ENCODE results near the gene CACNA2D1. TPM values are rescaled to one million over a fixed set of nuclear protein-coding genes. Genes with fewer than 3 reads are reported as not detected.
A peak's percentile ranks its signal among the peaks of the same experiment; 100 is the strongest.

CACNA2D1 gene
- total and polyA plus RNA-seq, 2 donors (not counting 1 experiment from before 2014, with no cell fraction given): 31.7 to 64.4 TPM

DNA sequence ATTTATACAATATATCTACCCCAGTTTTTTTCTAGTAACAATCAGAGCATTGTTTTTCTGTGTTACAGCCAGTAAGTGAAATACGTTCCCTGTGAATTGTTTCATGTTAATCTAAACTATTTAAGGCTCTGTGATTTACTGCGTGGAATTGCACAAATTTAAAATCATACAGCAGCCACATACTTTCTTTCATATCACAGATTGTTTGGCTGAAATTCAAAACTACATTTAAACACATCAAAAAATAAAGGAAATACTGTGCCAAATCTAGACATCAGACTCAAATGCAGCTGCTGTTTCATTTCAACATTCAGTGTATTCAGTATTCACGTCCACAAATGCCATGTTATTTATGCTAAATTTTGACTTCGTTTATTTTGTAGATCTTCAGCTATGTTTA is 431.1 kb downstream of the CACNA2D1 start:
- no peaks in the 10 kb centered on the region for H3K79me2 ChIP-seq (ENCODE audit: control insufficient read depth, insufficient read depth, low read length)
- peak in 1 of 2 donors; percentile 67 for DNase-seq (ENCODE audit: low read depth in 2 of 2)
- H3K27me3 ChIP-seq (ENCODE audit: control insufficient read depth, insufficient read depth, low read length): no peaks in the 10 kb centered on the region
- TF ChIP-seq, protein P1, sequence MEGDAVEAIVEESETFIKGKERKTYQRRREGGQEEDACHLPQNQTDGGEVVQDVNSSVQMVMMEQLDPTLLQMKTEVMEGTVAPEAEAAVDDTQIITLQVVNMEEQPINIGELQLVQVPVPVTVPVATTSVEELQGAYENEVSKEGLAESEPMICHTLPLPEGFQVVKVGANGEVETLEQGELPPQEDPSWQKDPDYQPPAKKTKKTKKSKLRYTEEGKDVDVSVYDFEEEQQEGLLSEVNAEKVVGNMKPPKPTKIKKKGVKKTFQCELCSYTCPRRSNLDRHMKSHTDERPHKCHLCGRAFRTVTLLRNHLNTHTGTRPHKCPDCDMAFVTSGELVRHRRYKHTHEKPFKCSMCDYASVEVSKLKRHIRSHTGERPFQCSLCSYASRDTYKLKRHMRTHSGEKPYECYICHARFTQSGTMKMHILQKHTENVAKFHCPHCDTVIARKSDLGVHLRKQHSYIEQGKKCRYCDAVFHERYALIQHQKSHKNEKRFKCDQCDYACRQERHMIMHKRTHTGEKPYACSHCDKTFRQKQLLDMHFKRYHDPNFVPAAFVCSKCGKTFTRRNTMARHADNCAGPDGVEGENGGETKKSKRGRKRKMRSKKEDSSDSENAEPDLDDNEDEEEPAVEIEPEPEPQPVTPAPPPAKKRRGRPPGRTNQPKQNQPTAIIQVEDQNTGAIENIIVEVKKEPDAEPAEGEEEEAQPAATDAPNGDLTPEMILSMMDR (conservative IDR thresholded peaks at IDR 0.05 in 1 of 2, IDR thresholded peaks at IDR 0.05 in 1 of 2; ENCODE audit: low read depth in 1 of 2, low read length in 2 of 2): no peak
- H2AFZ ChIP-seq (ENCODE audit: low read length): no peak overlapping the region
- no peak overlapping the region for H3K4me3 ChIP-seq (replicated peaks in 1 of 4; ENCODE audit: control extremely low read depth in 1 of 4, insufficient read depth in 1 of 4, low read depth in 3 of 4, low read length in 4 of 4)
- peak overlapping the region; percentile 19 for H3K4me2 ChIP-seq (ENCODE audit: extremely low read depth, insufficient read depth, low read length)
- no peaks in the 10 kb centered on the region for H3K36me3 ChIP-seq (ENCODE audit: control insufficient read depth, insufficient read depth, low read length)
- no peaks in the 10 kb centered on the region for H4K20me1 ChIP-seq (ENCODE audit: control insufficient read depth, extremely low read depth, insufficient read depth, low read length)
- H3K4me1 ChIP-seq (ENCODE audit: control insufficient read depth, extremely low read depth, insufficient read depth, low read length): peaks cover 2% of the 10 kb centered on the region
- no peak overlapping the region for H3K27ac ChIP-seq (ENCODE audit: insufficient read depth, low read length)
- H3K9me3 ChIP-seq (ENCODE audit: control insufficient read depth, insufficient read depth, low read depth, low read length): no peaks in the 10 kb centered on the region
- no peak overlapping the region for H3K9ac ChIP-seq (ENCODE audit: insufficient read depth, low read length)

DNA sequence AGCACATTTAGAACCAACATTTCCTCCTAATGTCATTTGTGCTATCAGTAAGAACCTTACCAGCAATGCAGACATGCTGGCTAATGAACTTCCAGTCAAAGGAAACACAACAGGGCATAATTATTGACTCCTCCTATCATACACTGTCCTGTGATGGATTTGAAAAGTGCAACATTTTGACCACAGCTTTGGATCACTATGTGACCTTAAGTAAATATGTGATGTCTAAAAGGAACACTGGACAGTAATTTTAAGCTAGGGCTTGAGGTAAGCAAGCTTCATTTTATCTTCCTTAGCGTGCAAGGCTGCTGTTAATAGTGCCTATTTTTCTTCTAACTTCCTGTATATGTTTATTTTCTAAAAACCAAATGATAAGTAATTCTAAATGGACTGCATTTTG is 433.2 kb downstream of the CACNA2D1 start:
- no peaks in the 10 kb centered on the region for H3K27me3 ChIP-seq (ENCODE audit: control insufficient read depth, insufficient read depth, low read length)
- H3K9me3 ChIP-seq (ENCODE audit: control insufficient read depth, insufficient read depth, low read depth, low read length): no peaks in the 10 kb centered on the region
- no peak for DNase-seq (ENCODE audit: low read depth in 2 of 2)
- H3K79me2 ChIP-seq (ENCODE audit: control insufficient read depth, insufficient read depth, low read length): no peaks in the 10 kb centered on the region
- H3K36me3 ChIP-seq (ENCODE audit: control insufficient read depth, insufficient read depth, low read length): no peaks in the 10 kb centered on the region
- no peak overlapping the region for H2AFZ ChIP-seq (ENCODE audit: low read length)
- no peak overlapping the region for H3K4me3 ChIP-seq (replicated peaks in 1 of 4; ENCODE audit: control extremely low read depth in 1 of 4, insufficient read depth in 1 of 4, low read depth in 3 of 4, low read length in 4 of 4)
- H3K9ac ChIP-seq (ENCODE audit: insufficient read depth, low read length): no peak overlapping the region
- TF ChIP-seq, protein P1 (conservative IDR thresholded peaks at IDR 0.05 in 1 of 2, IDR thresholded peaks at IDR 0.05 in 1 of 2; ENCODE audit: low read depth in 1 of 2, low read length in 2 of 2): no peak
- no peak for TF ChIP-seq EZH2 (IDR thresholded peaks at IDR 0.05; ENCODE audit: low read length, missing control alignments)
- H3K4me2 ChIP-seq (ENCODE audit: extremely low read depth, insufficient read depth, low read length): no peak overlapping the region
- no peaks in the 10 kb centered on the region for H4K20me1 ChIP-seq (ENCODE audit: control insufficient read depth, extremely low read depth, insufficient read depth, low read length)
- no peaks in the 10 kb centered on the region for H3K4me1 ChIP-seq (ENCODE audit: control insufficient read depth, extremely low read depth, insufficient read depth, low read length)
- no peak overlapping the region for H3K27ac ChIP-seq (ENCODE audit: insufficient read depth, low read length)

DNA sequence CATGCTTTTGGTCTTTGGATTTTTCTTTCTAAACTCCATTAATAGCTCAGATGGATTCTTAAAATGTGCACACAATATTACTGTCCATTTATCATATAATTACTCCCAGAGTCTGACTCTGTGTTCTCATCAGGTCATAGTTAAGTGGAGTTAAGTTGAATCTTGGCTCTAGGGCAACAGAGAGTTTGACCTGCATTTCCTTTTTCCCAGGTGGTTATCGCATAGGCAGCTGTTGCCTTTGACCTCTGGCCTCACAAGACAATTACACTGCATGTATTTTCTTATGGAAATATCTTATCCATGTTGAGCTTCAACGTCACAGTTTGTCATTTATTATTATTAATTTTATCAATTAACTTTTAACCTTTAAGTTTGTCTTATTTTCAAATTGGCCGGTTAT is 436.3 kb downstream of the CACNA2D1 start:
- H3K4me3 ChIP-seq (replicated peaks in 1 of 4; ENCODE audit: control extremely low read depth in 1 of 4, insufficient read depth in 1 of 4, low read depth in 3 of 4, low read length in 4 of 4): no peak overlapping the region

More for the DNA sequence above, 436.3 kb downstream of the CACNA2D1 start:
- no peaks in the 10 kb centered on the region for H3K9me3 ChIP-seq (ENCODE audit: control insufficient read depth, insufficient read depth, low read depth, low read length)
- H3K27ac ChIP-seq (ENCODE audit: insufficient read depth, low read length): no peak overlapping the region
- H2AFZ ChIP-seq (ENCODE audit: low read length): no peak overlapping the region
- H3K79me2 ChIP-seq (ENCODE audit: control insufficient read depth, insufficient read depth, low read length): no peaks in the 10 kb centered on the region
- H3K27me3 ChIP-seq (ENCODE audit: control insufficient read depth, insufficient read depth, low read length): no peaks in the 10 kb centered on the region
- no peaks in the 10 kb centered on the region for H3K36me3 ChIP-seq (ENCODE audit: control insufficient read depth, insufficient read depth, low read length)
- H4K20me1 ChIP-seq (ENCODE audit: control insufficient read depth, extremely low read depth, insufficient read depth, low read length): no peaks in the 10 kb centered on the region
- H3K4me2 ChIP-seq (ENCODE audit: extremely low read depth, insufficient read depth, low read length): no peak overlapping the region
- H3K9ac ChIP-seq (ENCODE audit: insufficient read depth, low read length): no peak overlapping the region
- DNase-seq (ENCODE audit: low read depth in 2 of 2): no peak
- TF ChIP-seq EZH2 (IDR thresholded peaks at IDR 0.05; ENCODE audit: low read length, missing control alignments): no peak
- TF ChIP-seq, protein P1 (conservative IDR thresholded peaks at IDR 0.05 in 1 of 2, IDR thresholded peaks at IDR 0.05 in 1 of 2; ENCODE audit: low read depth in 1 of 2, low read length in 2 of 2): no peak
- H3K4me1 ChIP-seq (ENCODE audit: control insufficient read depth, extremely low read depth, insufficient read depth, low read length): no peaks in the 10 kb centered on the region

Measured in fibroblast of lung (primary cell).